Right lobe of liver (tissue), 6 donors: Measurements from ENCODE around the gene PROSER1. TPM values are rescaled to one million over a fixed set of nuclear protein-coding genes. Genes with fewer than 3 reads are reported as not detected.

Source experiments
- ATAC-seq, 4 donors: fragments of 200-7000 bp; cut with Tn5 transposase; one replicate each; pipeline ENCODE4 v1.9.1; 2020; ENCODE audit warnings: mild to moderate bottlenecking in 4 of 4, moderate library complexity in 4 of 4
- DNase-seq, 3 donors: peaks; one replicate each; pipeline ENCODE4 v3.0.0-alpha.2; 2020
- H3K27ac ChIP-seq, 3 donors: fragments of 200-600 bp; one replicate each; pipeline ENCODE4 v1.8.0; 2022
- H3K27me3 ChIP-seq, 2 donors: fragments of 200-600 bp; one replicate each; pipeline ENCODE4 v1.8.0; 2022
- H3K36me3 ChIP-seq, 4 donors: fragments of 200-600 bp; sonication (generic) in 1 of 4; one replicate each; pipeline versions ENCODE4 v1.5.1 to v1.8.0; 2017 to 2022; ENCODE audit warnings: control low read depth in 1 of 4
- H3K4me1 ChIP-seq, 4 donors: fragments of 200-600 bp; sonication (generic) in 1 of 4; one replicate each; pipeline versions ENCODE4 v1.5.1 to v1.8.0; 2017 to 2022; ENCODE audit warnings: control low read depth in 1 of 4
- H3K4me3 ChIP-seq, 3 donors: fragments of 200-600 bp; one replicate each; pipeline ENCODE4 v1.8.0; 2022
- H3K9me3 ChIP-seq, 4 donors: fragments of 200-600 bp; sonication (generic) in 1 of 4; one replicate each; pipeline versions ENCODE4 v1.5.1 to v1.8.0; 2017 to 2022; ENCODE audit warnings: control low read depth in 1 of 4
- CTCF ChIP-seq, 4 donors: fragments of 200-600 bp in 3 of 4; fragments of 450-650 bp in 1 of 4; IDR thresholded peaks; one replicate each; pipeline versions ENCODE4 v1.5.1 to v1.8.0; 2016 to 2022; ENCODE audit warnings: antibody characterized with exemption in 4 of 4, mild to moderate bottlenecking in 2 of 4
- POLR2A ChIP-seq: fragments of 450-650 bp; IDR thresholded peaks from one replicate; pipeline ENCODE4 v1.6.1; 2017; ENCODE audit warnings: antibody characterized with exemption, mild to moderate bottlenecking
- WGBS: methylation state at CpG from one replicate; pipeline ENCODE4 v1.1.6; 2018; ENCODE audit warnings: low coverage, low lambda C conversion rate; ENCODE audit not compliant: insufficient coverage; ENCODE audit errors: missing lambda C conversion rate; 5-methylcytosine and 5-hydroxymethylcytosine counted together
- intact Hi-C, 2 donors: fragments of 100-400 bp; cut with DNase I; formaldehyde crosslinking; loops; one replicate each; pipeline versions ENCODE4 v1.11.2 to v1.14.1; 2022
- total RNA-seq, 6 experiments: library from RNA; depleted of rRNA in 2 of 6; stranded (reverse); fragments of >200 nt in 2 of 6; fragmentation: NEBNext Ultra II Directional in 3 of 6; extraction: Animal tissue kit (Norgen Biotek cat#: 25700) in 3 of 6; gene quantifications; one replicate each; pipeline versions ENCODE4 v1.1.0 to v1.2.4, GENCODE V29; 2016 to 2023
- donor health status: DM: no; HTN: yes; CAD: no.
- donor health status: DM: no; HTN: no; CAD: no.
- donor health status: DM: no; HTN: no; CAD: no.
- donor health status: DM: no; HTN: yes; CAD: no.
- donor health status: DM: no; HTN: yes; CAD: no.

PROSER1 gene
- total RNA-seq, 6 experiments from 2014 or later: 8.6 to 11.2 (median 9.9) TPM

- H3K27me3 ChIP-seq: no peaks in the 10 kb centered on the region
- H3K27ac ChIP-seq: no peak overlapping the region
- H3K36me3 ChIP-seq: no peaks in the 10 kb centered on the region
- WGBS: 25% methylated on average over 2 of the region's 2 CpGs
- H3K4me1 ChIP-seq: peaks cover 0 to 40% (median 8%) of the 10 kb centered on the region in 4 donors
- intact Hi-C loops: no loop called here
- DNase-seq: no peak
- TF ChIP-seq CTCF (IDR thresholded peaks at IDR 0.05) (no peak), POLR2A (no peak)
- no peak for ATAC-seq
- peak overlapping the region in 2 of 3 donors; percentile 74 to 85 for H3K4me3 ChIP-seq
- H3K9me3 ChIP-seq: no peaks in the 10 kb centered on the region
Measured at GRCh38 chr13:39035799-39036198, 2.1 kb downstream of the PROSER1 start.

- ATAC-seq: no peak
- no peaks in the 10 kb centered on the region for H3K9me3 ChIP-seq
- H3K27ac ChIP-seq: no peak overlapping the region
- H3K36me3 ChIP-seq: no peaks in the 10 kb centered on the region
- no peaks in the 10 kb centered on the region for H3K27me3 ChIP-seq
- peaks cover 0 to 34% (median 8%) of the 10 kb centered on the region in 4 donors for H3K4me1 ChIP-seq
- no peak for TF ChIP-seq CTCF (IDR thresholded peaks at IDR 0.05)
- TF ChIP-seq POLR2A: no peak
- DNase-seq: no peak
- 74% methylated on average over 2 of the region's 2 CpGs for WGBS
- H3K4me3 ChIP-seq: no peak overlapping the region
- intact Hi-C loops: no loop called here
Measured at GRCh38 chr13:39035204-39035603, 2.7 kb downstream of the PROSER1 start.

GRCh38 chr13:39034085-39034484, 3.8 kb downstream of the PROSER1 start:
- Histone ChIP-seq H3K27ac (no peak overlapping the region), H3K4me1 (peaks cover 0 to 23% (median 8%) of the 10 kb centered on the region in 4 donors), H3K36me3 (no peaks in the 10 kb centered on the region), H3K4me3 (no peak overlapping the region), H3K27me3 (no peaks in the 10 kb centered on the region), H3K9me3 (no peaks in the 10 kb centered on the region)
- DNase-seq (no peak), ATAC-seq (no peak)
- intact Hi-C loops: no loop called here
- WGBS: 70% methylated on average over 1 of the region's 1 CpG
- TF ChIP-seq POLR2A: no peak
- TF ChIP-seq CTCF (IDR thresholded peaks at IDR 0.05): no peak

GRCh38 chr13:39032150-39032549, 5.7 kb downstream of the PROSER1 start:
- 88% methylated on average over 1 of the region's 1 CpG for WGBS
- TF ChIP-seq POLR2A: no peak
- intact Hi-C loops: no loop called here
- no peak overlapping the region for H3K27ac ChIP-seq
- peaks cover 0 to 21% (median 8%) of the 10 kb centered on the region in 4 donors for H3K4me1 ChIP-seq
- no peak overlapping the region for H3K4me3 ChIP-seq
- no peaks in the 10 kb centered on the region for H3K27me3 ChIP-seq
- H3K36me3 ChIP-seq: peaks cover 0 to 13% (median 0%) of the 10 kb centered on the region in 4 donors
- H3K9me3 ChIP-seq: no peaks in the 10 kb centered on the region
- no peak for ATAC-seq
- DNase-seq: no peak

- Histone ChIP-seq H3K4me1 (no peaks in the 10 kb centered on the region), H3K4me3 (no peak overlapping the region), H3K27ac (no peak overlapping the region), H3K9me3 (no peaks in the 10 kb centered on the region), H3K27me3 (no peaks in the 10 kb centered on the region), H3K36me3 (peaks cover 0 to 57% (median 8%) of the 10 kb centered on the region in 4 donors)
- TF ChIP-seq POLR2A (no peak), CTCF (IDR thresholded peaks at IDR 0.05) (no peak)
- ATAC-seq: no peak
- DNase-seq: no peak
- 92% methylated on average over 2 of the region's 2 CpGs for WGBS
- intact Hi-C loops: no loop called here
Measured at GRCh38 chr13:39025433-39025839, 12.5 kb downstream of the PROSER1 start.
